Ovary (tissue), 3 donors: Measurements from ENCODE around the gene FSD1L.

Experiments
- POLR2A ChIP-seq: fragments of 450-650 bp; IDR thresholded peaks from one replicate; pipeline ENCODE4 v1.6.1; 2017; ENCODE audit warnings: antibody characterized with exemption, mild to moderate bottlenecking, moderate library complexity
- TF ChIP-seq, protein P1 (sequence below), 3 donors: fragments of 450-650 bp in 2 of 3; fragments of 200-600 bp in 1 of 3; IDR thresholded peaks; one replicate each; pipeline versions ENCODE4 v1.5.1 to v1.8.0; 2016 to 2022; ENCODE audit warnings: antibody characterized with exemption in 3 of 3, mild to moderate bottlenecking in 1 of 3
- donor health status: DM: no; HTN: no; CAD: no.

DNA sequence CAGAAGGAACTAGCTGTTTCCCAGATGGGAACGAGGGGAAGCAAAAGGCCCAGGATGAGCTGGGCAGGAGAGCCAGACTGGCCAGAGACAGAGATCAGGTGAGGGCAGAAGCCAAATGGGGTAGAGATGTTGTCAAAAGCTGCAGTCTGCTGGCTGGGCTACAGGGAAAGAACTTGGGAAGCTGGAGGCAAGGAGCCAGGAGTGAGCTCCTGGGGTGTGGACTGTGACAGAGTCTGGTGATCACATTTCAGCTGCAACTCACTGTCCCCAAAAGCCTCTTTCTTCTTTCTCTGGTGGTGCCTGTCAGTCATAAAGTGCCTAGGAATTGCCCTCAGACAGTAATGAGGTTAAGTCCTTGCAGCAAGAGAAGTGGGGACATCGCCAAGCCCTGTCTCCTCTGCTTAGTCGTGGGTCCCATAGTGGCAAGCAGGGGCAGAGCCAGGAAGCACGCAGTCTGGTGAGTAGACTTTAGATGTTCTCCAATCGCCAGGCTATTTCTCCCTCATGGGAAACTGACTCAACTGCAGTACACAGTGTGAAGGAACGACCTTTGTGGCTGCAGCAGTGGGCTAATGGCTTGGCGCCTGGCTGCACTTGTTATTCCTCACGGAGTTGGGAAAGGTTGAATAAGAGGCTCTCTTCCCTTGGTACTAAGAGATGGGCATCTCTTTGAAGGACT is 2.5 kb upstream of the FSD1L start:
- TF ChIP-seq, protein P1, sequence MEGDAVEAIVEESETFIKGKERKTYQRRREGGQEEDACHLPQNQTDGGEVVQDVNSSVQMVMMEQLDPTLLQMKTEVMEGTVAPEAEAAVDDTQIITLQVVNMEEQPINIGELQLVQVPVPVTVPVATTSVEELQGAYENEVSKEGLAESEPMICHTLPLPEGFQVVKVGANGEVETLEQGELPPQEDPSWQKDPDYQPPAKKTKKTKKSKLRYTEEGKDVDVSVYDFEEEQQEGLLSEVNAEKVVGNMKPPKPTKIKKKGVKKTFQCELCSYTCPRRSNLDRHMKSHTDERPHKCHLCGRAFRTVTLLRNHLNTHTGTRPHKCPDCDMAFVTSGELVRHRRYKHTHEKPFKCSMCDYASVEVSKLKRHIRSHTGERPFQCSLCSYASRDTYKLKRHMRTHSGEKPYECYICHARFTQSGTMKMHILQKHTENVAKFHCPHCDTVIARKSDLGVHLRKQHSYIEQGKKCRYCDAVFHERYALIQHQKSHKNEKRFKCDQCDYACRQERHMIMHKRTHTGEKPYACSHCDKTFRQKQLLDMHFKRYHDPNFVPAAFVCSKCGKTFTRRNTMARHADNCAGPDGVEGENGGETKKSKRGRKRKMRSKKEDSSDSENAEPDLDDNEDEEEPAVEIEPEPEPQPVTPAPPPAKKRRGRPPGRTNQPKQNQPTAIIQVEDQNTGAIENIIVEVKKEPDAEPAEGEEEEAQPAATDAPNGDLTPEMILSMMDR (IDR thresholded peaks at IDR 0.05): no peak
- TF ChIP-seq POLR2A: no peak
